ENCODE measurements around the gene PARM1. TPM values are rescaled to one million over a fixed set of nuclear protein-coding genes. Genes with fewer than 3 reads are reported as not detected.

PARM1 gene
- total RNA-seq, 1 donor from 2014 or later, result 1.6 TPM

DNA sequence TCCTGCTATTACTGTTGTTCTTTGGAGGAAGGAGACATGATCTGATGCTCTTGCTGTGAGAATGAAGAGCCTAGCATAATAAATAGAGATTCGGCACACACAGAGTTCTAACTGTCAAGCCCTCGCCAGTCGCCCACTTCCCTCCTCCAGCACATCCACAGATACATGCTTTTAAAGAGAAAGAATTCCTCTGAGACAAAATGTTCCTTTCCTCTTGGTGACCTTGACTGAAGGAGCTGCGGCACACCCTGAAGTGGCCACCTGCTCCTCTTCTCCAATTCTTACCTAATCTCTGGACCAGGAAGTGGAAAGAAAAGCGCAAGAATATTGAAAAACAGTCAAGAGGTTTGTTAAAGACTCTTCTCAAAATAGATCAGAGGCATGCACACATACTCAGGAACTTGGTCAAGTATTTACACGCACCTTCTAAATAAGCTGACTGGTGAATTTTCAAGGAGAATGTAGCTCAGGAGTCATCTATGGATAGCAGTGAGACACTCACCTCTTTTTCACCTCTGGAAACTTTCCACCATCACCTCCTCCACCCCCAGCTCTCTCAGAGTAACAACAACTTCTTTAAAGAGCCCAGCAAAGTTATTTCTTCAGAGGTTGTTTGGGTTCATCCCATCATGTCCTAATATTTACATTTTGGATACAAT lies 95.4 kb downstream of the PARM1 start:
- H3K79me2 ChIP-seq (ENCODE audit: low read depth), result no peaks in the 10 kb centered on the region
- H3K36me3 Mint-ChIP-seq, result peaks cover 17% of the 10 kb centered on the region
- H3K4me3 ChIP-seq, result no peak overlapping the region
- DNase-seq (ENCODE audit: low spot score), result no peak
- H3K9me3 ChIP-seq (ENCODE audit: low read depth), result no peaks in the 10 kb centered on the region
- no peaks in the 10 kb centered on the region for H3K36me3 ChIP-seq
- H3K27me3 ChIP-seq, result no peaks in the 10 kb centered on the region
- no peak overlapping the region for H3K27ac ChIP-seq
- H3K9ac ChIP-seq, result no peak overlapping the region
- no peaks in the 10 kb centered on the region for H3K9me3 Mint-ChIP-seq
- no peaks in the 10 kb centered on the region for H3K27me3 Mint-ChIP-seq (ENCODE audit: insufficient read depth, low read depth)
- H3K4me2 ChIP-seq, result no peak overlapping the region
- no peak overlapping the region for H3K4me3 Mint-ChIP-seq
- peaks cover 3% of the 10 kb centered on the region for H3K4me1 Mint-ChIP-seq
- no peaks in the 10 kb centered on the region for H3F3A ChIP-seq (ENCODE audit: low read depth)
- no peaks in the 10 kb centered on the region for H3K4me1 ChIP-seq
- H4K20me1 ChIP-seq (ENCODE audit: low read depth), result no peaks in the 10 kb centered on the region
- H2AFZ ChIP-seq (replicated peaks), result no peak overlapping the region
- no peak for TF ChIP-seq EZH2 (IDR thresholded peaks at IDR 0.05)
- TF ChIP-seq, protein P1, sequence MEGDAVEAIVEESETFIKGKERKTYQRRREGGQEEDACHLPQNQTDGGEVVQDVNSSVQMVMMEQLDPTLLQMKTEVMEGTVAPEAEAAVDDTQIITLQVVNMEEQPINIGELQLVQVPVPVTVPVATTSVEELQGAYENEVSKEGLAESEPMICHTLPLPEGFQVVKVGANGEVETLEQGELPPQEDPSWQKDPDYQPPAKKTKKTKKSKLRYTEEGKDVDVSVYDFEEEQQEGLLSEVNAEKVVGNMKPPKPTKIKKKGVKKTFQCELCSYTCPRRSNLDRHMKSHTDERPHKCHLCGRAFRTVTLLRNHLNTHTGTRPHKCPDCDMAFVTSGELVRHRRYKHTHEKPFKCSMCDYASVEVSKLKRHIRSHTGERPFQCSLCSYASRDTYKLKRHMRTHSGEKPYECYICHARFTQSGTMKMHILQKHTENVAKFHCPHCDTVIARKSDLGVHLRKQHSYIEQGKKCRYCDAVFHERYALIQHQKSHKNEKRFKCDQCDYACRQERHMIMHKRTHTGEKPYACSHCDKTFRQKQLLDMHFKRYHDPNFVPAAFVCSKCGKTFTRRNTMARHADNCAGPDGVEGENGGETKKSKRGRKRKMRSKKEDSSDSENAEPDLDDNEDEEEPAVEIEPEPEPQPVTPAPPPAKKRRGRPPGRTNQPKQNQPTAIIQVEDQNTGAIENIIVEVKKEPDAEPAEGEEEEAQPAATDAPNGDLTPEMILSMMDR (IDR thresholded peaks at IDR 0.05), result no peak
- no peak for TF ChIP-seq EZH2phosphoT487 (IDR thresholded peaks at IDR 0.05)
- H3K27ac Mint-ChIP-seq, result no peak overlapping the region

DNA sequence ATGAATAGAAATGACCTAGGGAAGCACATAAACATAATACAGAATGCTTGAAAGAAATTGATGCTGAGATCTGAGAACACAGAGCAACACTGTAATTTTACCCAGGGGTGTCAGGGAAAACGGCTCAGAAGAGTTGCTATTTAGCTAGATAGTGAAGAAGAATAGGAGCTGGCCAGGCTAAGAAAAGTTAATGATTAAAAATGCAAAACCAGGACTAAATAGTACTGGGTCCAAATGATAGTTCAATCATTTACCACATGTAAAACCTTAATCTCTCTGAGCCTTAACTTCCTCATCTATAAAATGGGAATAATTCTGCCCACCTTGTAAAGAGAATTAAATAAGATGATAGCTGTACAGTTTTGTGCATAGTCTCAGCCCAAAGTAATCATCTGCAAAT lies 97.1 kb downstream of the PARM1 start:
- Histone ChIP-seq H3K27me3 (no peaks in the 10 kb centered on the region), H3K9ac (no peak overlapping the region), H3K36me3 (no peaks in the 10 kb centered on the region), H3F3A (ENCODE audit: low read depth) (no peaks in the 10 kb centered on the region), H3K4me1 (no peaks in the 10 kb centered on the region), H4K20me1 (ENCODE audit: low read depth) (no peaks in the 10 kb centered on the region), H3K9me3 (ENCODE audit: low read depth) (no peaks in the 10 kb centered on the region), H3K4me2 (no peak overlapping the region), H3K79me2 (ENCODE audit: low read depth) (no peaks in the 10 kb centered on the region), H3K27ac (no peak overlapping the region), H2AFZ (replicated peaks) (no peak overlapping the region), H3K4me3 (no peak overlapping the region)
- H3K4me3 Mint-ChIP-seq, result no peak overlapping the region
- H3K9me3 Mint-ChIP-seq, result no peaks in the 10 kb centered on the region
- DNase-seq (ENCODE audit: low spot score), result no peak
- no peak overlapping the region for H3K27ac Mint-ChIP-seq
- peaks cover 17% of the 10 kb centered on the region for H3K4me1 Mint-ChIP-seq
- TF ChIP-seq EZH2phosphoT487 (IDR thresholded peaks at IDR 0.05) (no peak), EZH2 (IDR thresholded peaks at IDR 0.05) (no peak)
- TF ChIP-seq, protein P1 (IDR thresholded peaks at IDR 0.05), result no peak
- H3K27me3 Mint-ChIP-seq (ENCODE audit: insufficient read depth, low read depth), result no peaks in the 10 kb centered on the region
- H3K36me3 Mint-ChIP-seq, result peaks cover 16% of the 10 kb centered on the region

DNA sequence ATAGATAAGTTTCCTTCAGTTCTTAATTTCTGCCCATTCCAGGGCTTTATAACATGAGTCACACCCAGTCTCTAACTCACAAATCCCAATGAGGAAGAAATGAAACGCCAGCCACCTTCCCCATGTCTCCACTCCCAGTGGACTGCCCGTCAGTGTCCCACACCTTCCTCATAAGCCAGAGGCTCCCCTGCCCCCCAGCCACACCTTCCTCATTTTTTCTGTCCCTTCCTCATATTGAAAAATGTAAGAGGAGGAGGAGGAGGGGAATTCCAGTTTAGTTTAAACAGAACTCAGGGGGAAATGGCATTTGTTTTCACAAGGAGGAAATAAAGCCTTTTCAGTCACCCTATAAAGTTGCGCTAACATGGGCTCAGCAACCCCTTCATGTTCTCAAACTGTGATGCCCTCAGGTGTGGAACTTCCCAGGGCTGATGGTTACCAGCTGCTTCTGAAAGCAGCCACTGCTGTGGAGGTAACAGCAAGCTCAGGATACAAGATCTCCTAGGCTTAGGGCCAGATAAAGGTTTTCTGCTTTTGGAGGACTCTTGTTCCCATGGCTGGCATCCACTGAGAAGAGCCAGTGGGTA lies 97.8 kb downstream of the PARM1 start:
- Mint-ChIP-seq H3K36me3 (peaks cover 16% of the 10 kb centered on the region), H3K9me3 (no peaks in the 10 kb centered on the region), H3K4me3 (no peak overlapping the region), H3K27me3 (ENCODE audit: insufficient read depth, low read depth) (no peaks in the 10 kb centered on the region), H3K27ac (no peak overlapping the region), H3K4me1 (peaks cover 22% of the 10 kb centered on the region)
- Histone ChIP-seq H2AFZ (replicated peaks) (no peak overlapping the region), H3F3A (ENCODE audit: low read depth) (no peaks in the 10 kb centered on the region), H3K36me3 (no peaks in the 10 kb centered on the region), H4K20me1 (ENCODE audit: low read depth) (no peaks in the 10 kb centered on the region), H3K9ac (no peak overlapping the region), H3K4me3 (no peak overlapping the region), H3K4me1 (no peaks in the 10 kb centered on the region), H3K79me2 (ENCODE audit: low read depth) (no peaks in the 10 kb centered on the region), H3K27ac (no peak overlapping the region), H3K4me2 (no peak overlapping the region), H3K27me3 (no peaks in the 10 kb centered on the region), H3K9me3 (ENCODE audit: low read depth) (no peaks in the 10 kb centered on the region)
- no peak for TF ChIP-seq EZH2 (IDR thresholded peaks at IDR 0.05)
- no peak for TF ChIP-seq EZH2phosphoT487 (IDR thresholded peaks at IDR 0.05)
- TF ChIP-seq, protein P1 (IDR thresholded peaks at IDR 0.05), result no peak
- no peak for DNase-seq (ENCODE audit: low spot score)
